HCT116 (cell line): ENCODE data around the gene NCBP3. TPM values are rescaled to one million over a fixed set of nuclear protein-coding genes. Genes with fewer than 3 reads are reported as not detected.

Experiments
- ATAC-seq: fragments of 200-7000 bp; cut with Tn5 transposase; 2 replicates; pipeline ENCODE4 v1.9.1; 2020; ENCODE audit warnings: mild to moderate bottlenecking, moderate library complexity
- BruUV-seq: library from RNA; stranded (reverse); fragments of 400-500 nt; replicated peaks from 2 replicates; lab custom pipeline; 2021; lab: Mats Ljungman, UMichigan
- CTCF ChIA-PET: fragments of 300-600 bp; sonication (Branson Sonifier 250); formaldehyde crosslinking; loops from one replicate; lab custom pipeline; 2021; ENCODE audit warnings: antibody characterized with exemption; lab: Charles Lee
- POLR2A ChIA-PET: fragments of 300-600, 350-600 bp; sonication (Branson Sonifier 250); formaldehyde crosslinking; loops from one replicate; lab custom pipeline; 2021; ENCODE audit warnings: antibody characterized with exemption; lab: Charles Lee
- RAD21 ChIA-PET, 2 experiments: fragments of 300-600 bp; sonication (Branson Sonifier 250); formaldehyde crosslinking; loops; one replicate each; lab custom pipeline; 2023; ENCODE audit warnings: low total read pairs in 2 of 2; ENCODE audit not compliant: uncharacterized antibody in 2 of 2, unreplicated experiment in 2 of 2, low non-redundant PET in 1 of 2; lab: Charles Lee
- DNase-seq: peaks from one replicate; pipeline ENCODE4 v3.0.0-alpha.2; 2010; ENCODE audit warnings: low read depth, low spot score
- H2AFZ ChIP-seq: fragments of 200-600 bp; shearing (Covaris generic), sonication (generic); 2 replicates; pipeline ENCODE4 v1.6.1; 2017; ENCODE audit warnings: low read depth, mixed run types, mixed read lengths, antibody characterized with exemption, low read length; ENCODE audit not compliant: poor library complexity, severe bottlenecking
- H3K27ac ChIP-seq: 2 replicates; pipeline ENCODE4 v1.5.1; 2012; ENCODE audit warnings: low read depth, low read length
- H3K27me3 ChIP-seq: fragments of 200-600 bp; sonication (generic); 2 replicates; pipeline ENCODE4 v1.6.1; 2016; ENCODE audit warnings: mixed run types, low read length, mixed read lengths; ENCODE audit not compliant: insufficient read depth
- H3K36me3 ChIP-seq, 2 experiments: fragments of 200-500 bp in 1 of 2; fragments of 200-600 bp in 1 of 2; sonication (Bioruptor generic) in 1 of 2; sonication (generic) in 1 of 2; 2 replicates each; pipeline versions ENCODE4 v1.5.1 to v1.6.1; 2014 to 2016; ENCODE audit warnings: low read length in 2 of 2, inconsistent platforms in 1 of 2, mixed read lengths in 1 of 2, mixed run types in 1 of 2; ENCODE audit not compliant: insufficient read depth in 2 of 2, control insufficient read depth in 1 of 2
- H3K4me1 ChIP-seq, 2 experiments: fragments of 200-600 bp in 1 of 2; sonication (generic) in 1 of 2; 2 replicates each; pipeline versions ENCODE4 v1.5.1 to v1.6.1; 2012 to 2017; ENCODE audit warnings: low read length in 2 of 2, inconsistent platforms in 1 of 2, mild to moderate bottlenecking in 1 of 2, mixed read lengths in 1 of 2, mixed run types in 1 of 2, moderate library complexity in 1 of 2; ENCODE audit not compliant: insufficient read depth in 2 of 2, control insufficient read depth in 1 of 2
- H3K4me2 ChIP-seq: fragments of 200-600 bp; sonication (generic); 2 replicates; pipeline ENCODE4 v1.6.1; 2017; ENCODE audit warnings: mixed run types, low read length, mixed read lengths
- H3K4me3 ChIP-seq, 2 experiments: fragments of 200-600 bp in 1 of 2; sonication (generic) in 1 of 2; replicated peaks in 1 of 2; 2 replicates each; pipeline ENCODE4 v1.5.1; 2011 to 2016; ENCODE audit warnings: low read length in 2 of 2, control low read depth in 1 of 2, low read depth in 1 of 2, mild to moderate bottlenecking in 1 of 2, mixed read lengths in 1 of 2, mixed run types in 1 of 2
- H3K79me2 ChIP-seq: fragments of 200-600 bp; sonication (generic); 2 replicates; pipeline ENCODE4 v1.6.1; 2017; ENCODE audit warnings: mild to moderate bottlenecking, mixed run types, low read length, moderate library complexity, mixed read lengths; ENCODE audit not compliant: insufficient read depth
- H3K9ac ChIP-seq: fragments of 200-600 bp; sonication (generic); 2 replicates; pipeline ENCODE4 v1.6.1; 2016; ENCODE audit warnings: low read length, mixed read lengths
- H3K9me2 ChIP-seq: fragments of 200-600 bp; sonication (generic), shearing (Covaris generic); 2 replicates; pipeline ENCODE4 v1.6.1; 2017; ENCODE audit warnings: mixed run types, mild to moderate bottlenecking, moderate library complexity; ENCODE audit not compliant: insufficient read depth
- H3K9me3 ChIP-seq, 2 experiments: fragments of 200-500 bp in 1 of 2; fragments of 200-600 bp in 1 of 2; sonication (Bioruptor generic) in 1 of 2; sonication (generic) in 1 of 2; 2 replicates each; pipeline ENCODE4 v1.6.1; 2014 to 2017; ENCODE audit warnings: low read length in 2 of 2, mixed read lengths in 2 of 2, inconsistent platforms in 1 of 2, low read depth in 1 of 2, mild to moderate bottlenecking in 1 of 2, mixed run types in 1 of 2, moderate library complexity in 1 of 2; ENCODE audit not compliant: control insufficient read depth in 1 of 2, insufficient read depth in 1 of 2
- H4K20me1 ChIP-seq: fragments of 200-600 bp; sonication (generic), shearing (Covaris generic); 2 replicates; pipeline ENCODE4 v1.6.1; 2017; ENCODE audit warnings: mixed run types, mild to moderate bottlenecking, moderate library complexity; ENCODE audit not compliant: insufficient read depth
- CBX3 ChIP-seq: IDR thresholded peaks from 2 replicates; pipeline ENCODE4 v1.6.1; 2012; ENCODE audit warnings: low read depth
- EZH2 ChIP-seq: fragments of 200-600 bp; sonication (generic); IDR thresholded peaks from 2 replicates; pipeline ENCODE4 v1.6.1; 2017; ENCODE audit warnings: antibody characterized with exemption, mixed run types
- EZH2phosphoT487 ChIP-seq: fragments of 200-600 bp; IDR thresholded peaks from 2 replicates; pipeline ENCODE4 v1.6.1; 2018; ENCODE audit warnings: antibody characterized with exemption, borderline replicate concordance
- REST ChIP-seq: IDR thresholded peaks from 2 replicates; pipeline ENCODE4 v1.6.1; 2012; ENCODE audit warnings: low read depth
- intact Hi-C: fragments of 100-400 bp; cut with micrococcal nuclease; formaldehyde crosslinking; loops from 2 replicates; pipeline ENCODE4 v1.10.0; 2022
- total RNA-seq: library from RNA; stranded (reverse); gene quantifications from one replicate; pipeline ENCODE4 v1.2.1, GENCODE V29; 2021; ENCODE audit not compliant: unreplicated experiment

Gene NCBP3
- total RNA-seq, 1 experiment from 2014 or later = 46.5 TPM

DNA sequence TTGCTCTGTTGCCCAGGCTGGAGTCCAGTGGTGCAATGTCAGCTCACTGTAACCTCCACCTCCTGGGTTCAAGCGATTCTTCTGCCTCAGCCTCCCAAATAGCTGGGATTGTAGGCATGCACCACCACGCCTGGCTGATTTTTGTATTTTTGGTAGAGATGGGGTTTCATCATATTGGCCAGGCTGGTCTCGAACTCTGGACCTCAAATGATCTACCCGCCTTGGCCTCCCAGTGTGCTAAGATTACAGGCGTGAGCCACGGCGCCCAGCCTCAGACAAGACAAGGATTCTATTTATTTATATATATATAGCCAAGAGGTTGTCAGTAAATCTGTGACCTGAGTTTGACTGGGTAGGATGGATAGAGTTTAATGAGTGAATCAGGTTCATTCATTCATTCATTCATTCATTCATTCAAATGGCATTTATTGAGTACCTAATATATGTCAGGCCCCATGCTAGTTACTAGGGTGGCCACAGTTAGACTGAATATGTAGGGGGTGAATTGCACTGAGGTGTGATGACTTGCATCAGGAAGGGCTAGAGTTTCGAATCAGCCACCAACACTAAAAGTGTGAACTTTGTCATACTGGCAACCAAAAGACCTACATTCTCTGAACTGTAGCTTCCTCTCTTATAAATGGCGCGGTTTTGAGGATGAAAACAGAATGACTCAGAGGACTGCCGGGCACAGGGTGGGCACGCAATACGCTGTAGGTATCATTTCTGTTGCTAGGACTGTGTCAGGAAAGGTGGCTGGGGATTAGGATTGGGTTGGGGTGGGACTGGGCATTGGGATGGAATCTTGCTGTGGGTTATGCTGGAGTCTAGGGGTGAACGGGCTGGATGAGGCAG is 82.9 kb downstream of the NCBP3 start:
- Histone ChIP-seq H4K20me1 (no peaks in the 10 kb centered on the region), H3K9me2 (no peaks in the 10 kb centered on the region), H3K4me3 (no peak overlapping the region), H3K79me2 (no peaks in the 10 kb centered on the region), H3K4me2 (no peak overlapping the region), H3K27me3 (no peaks in the 10 kb centered on the region), H2AFZ (no peak overlapping the region), H3K36me3 (no peaks in the 10 kb centered on the region), H3K27ac (no peak overlapping the region), H3K4me1 (peaks cover 0 to 17% of the 10 kb centered on the region in 2 experiments; a peak in 2 of 4 replicates), H3K9me3 (no peaks in the 10 kb centered on the region), H3K9ac (no peak overlapping the region)
- POLR2A ChIA-PET = no interaction called here
- CTCF ChIA-PET = interaction anchor here (1.1 to 2.5 kb wide), 2 partner anchors 25 to 161 kb away, joined by 3 to 8 read pairs; no protein-coding TSS in a partner anchor
- TF ChIP-seq CBX3 = no peak
- no peak for TF ChIP-seq EZH2phosphoT487
- no peak for TF ChIP-seq REST
- no peak for TF ChIP-seq EZH2
- intact Hi-C loops = no loop called here
- RAD21 ChIA-PET = no interaction called here
- ATAC-seq (no peak), DNase-seq (no peak)
- BruUV-seq = no TSS peak
